PFSK-1 (cell line): ENCODE measurements around the gene GIMD1.

Experiments
- FOXP2 ChIP-seq: optimal IDR thresholded peaks from 2 replicates; pipeline ENCODE3; 2011; ENCODE audit warnings: borderline replicate concordance, control low read depth, inconsistent platforms; ENCODE audit not compliant: insufficient read depth; ENCODE audit errors: extremely low read length, extremely low read depth
- POLR2AphosphoS5 ChIP-seq: IDR thresholded peaks from 2 replicates; pipeline ENCODE4 v1.6.1; 2012; ENCODE audit warnings: low read depth, mild to moderate bottlenecking, control low read depth, low read length, moderate library complexity
- REST ChIP-seq, 2 experiments: IDR thresholded peaks; 2 replicates each; pipeline versions ENCODE4 v1.6.1 to v1.8.0; 2011 to 2012; ENCODE audit warnings: low read depth in 2 of 2, low read length in 2 of 2, control low read depth in 1 of 2, inconsistent platforms in 1 of 2, mild to moderate bottlenecking in 1 of 2, moderate library complexity in 1 of 2; ENCODE audit not compliant: insufficient read depth in 1 of 2
- SIN3A ChIP-seq: IDR thresholded peaks from 2 replicates; pipeline ENCODE4 v1.6.1; 2012; ENCODE audit warnings: mild to moderate bottlenecking, low read length, moderate library complexity, borderline replicate concordance; ENCODE audit not compliant: insufficient read depth
- TAF1 ChIP-seq: IDR thresholded peaks from 2 replicates; pipeline ENCODE4 v1.6.1; 2012; ENCODE audit warnings: low read length, control low read depth, borderline replicate concordance; ENCODE audit not compliant: insufficient read depth

GIMD1 gene

GRCh38 chr4:106362086-106362825 lies 6.3 kb downstream of the GIMD1 start:
- TF ChIP-seq FOXP2 (no peak), TAF1 (no peak), SIN3A (no peak)

DNA sequence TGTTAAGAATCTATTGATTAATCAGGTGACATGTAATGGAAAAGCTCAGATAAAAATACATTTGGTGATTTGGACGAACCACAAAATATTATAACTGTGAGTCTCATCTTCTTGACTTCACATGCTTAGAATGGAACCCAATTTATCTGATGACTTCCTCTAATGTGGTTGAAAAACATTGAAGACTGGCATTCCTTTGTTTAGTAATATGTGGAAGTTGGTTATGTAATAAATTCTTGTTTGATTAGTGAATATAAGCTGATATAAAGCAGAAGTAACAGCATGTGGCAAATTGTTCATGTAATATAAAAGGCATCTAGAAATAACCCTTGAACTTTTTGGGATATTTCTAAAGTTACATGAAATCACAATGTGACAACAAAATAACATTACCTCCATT lies 9.7 kb downstream of the GIMD1 start:
- TF ChIP-seq TAF1 (no peak), FOXP2 (no peak), REST (IDR thresholded peaks at IDR 0.05; ENCODE audit: insufficient read depth in 1 of 2, low read depth in 2 of 2, low read length in 2 of 2) (no peak), SIN3A (no peak), POLR2AphosphoS5 (no peak)

GRCh38 chr4:106355193-106355592 lies 13.4 kb downstream of the GIMD1 start:
- TF ChIP-seq FOXP2 (no peak), REST (IDR thresholded peaks at IDR 0.05; ENCODE audit: insufficient read depth in 1 of 2, low read depth in 2 of 2, low read length in 2 of 2) (no peak), POLR2AphosphoS5 (no peak), TAF1 (no peak), SIN3A (no peak)

DNA sequence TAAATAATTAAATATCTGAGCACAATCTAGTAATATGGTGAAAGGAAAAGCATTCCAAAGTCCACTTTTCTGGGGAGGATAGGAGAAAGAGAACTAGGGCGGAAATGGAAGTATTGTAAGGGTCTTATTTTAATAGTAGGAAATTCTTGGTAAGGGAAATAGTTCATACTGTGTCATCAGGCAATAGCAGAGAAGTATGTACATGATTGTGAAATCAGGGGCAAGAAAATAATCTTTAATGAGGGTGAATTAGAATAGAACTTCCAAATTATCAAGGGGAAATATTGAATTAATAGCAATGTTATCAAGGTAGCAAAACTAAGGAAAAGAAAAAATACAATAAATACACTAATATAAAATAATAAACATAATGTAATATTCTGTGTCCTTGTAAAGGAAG lies 14.8 kb downstream of the GIMD1 start:
- TF ChIP-seq FOXP2, result no peak
- TF ChIP-seq POLR2AphosphoS5, result no peak
- TF ChIP-seq TAF1, result no peak
- TF ChIP-seq REST (IDR thresholded peaks at IDR 0.05; ENCODE audit: insufficient read depth in 1 of 2, low read depth in 2 of 2, low read length in 2 of 2), result no peak
- no peak for TF ChIP-seq SIN3A

DNA sequence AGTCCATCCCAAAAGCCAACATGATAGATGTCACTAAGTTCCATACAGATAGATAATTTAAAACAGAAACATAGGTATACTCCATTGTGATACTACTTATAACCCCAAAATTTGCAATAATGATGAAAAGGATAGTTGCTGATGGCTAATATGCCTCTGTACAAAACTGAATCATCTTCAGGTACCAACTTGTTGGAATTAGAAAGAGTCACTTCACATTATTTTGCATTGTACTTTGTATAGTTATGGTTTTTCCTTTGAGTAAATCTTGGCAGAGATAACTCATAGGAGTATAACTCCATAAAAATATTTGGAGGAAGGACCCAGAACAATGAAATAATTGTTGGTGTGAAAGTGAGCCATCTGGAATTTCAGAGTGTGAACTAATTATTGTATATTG lies 17.6 kb downstream of the GIMD1 start:
- no peak for TF ChIP-seq POLR2AphosphoS5
- no peak for TF ChIP-seq FOXP2
- TF ChIP-seq TAF1, result no peak
- TF ChIP-seq REST (IDR thresholded peaks at IDR 0.05; ENCODE audit: insufficient read depth in 1 of 2, low read depth in 2 of 2, low read length in 2 of 2), result no peak
- no peak for TF ChIP-seq SIN3A
